Ovary (tissue), 9 donors: Measurements from ENCODE around the gene ABCC3. TPM values are rescaled to one million over a fixed set of nuclear protein-coding genes. Genes with fewer than 3 reads are reported as not detected.

Experiments
- DNase-seq, 5 donors: peaks; one replicate each; pipeline ENCODE4 v3.0.0-alpha.2; 2019 to 2020
- H3K27ac ChIP-seq, 2 donors: fragments of 200-600 bp; one replicate each; pipeline versions ENCODE4 v1.5.1 to v1.8.0; 2019 to 2022
- H3K27me3 ChIP-seq: fragments of 200-600 bp; one replicate; pipeline ENCODE4 v1.8.0; 2022
- H3K36me3 ChIP-seq: fragments of 200-600 bp; sonication (generic); one replicate; pipeline ENCODE4 v1.5.1; 2019
- H3K4me1 ChIP-seq: one replicate; pipeline ENCODE4 v1.8.1; 2013; ENCODE audit warnings: mild to moderate bottlenecking, moderate library complexity; ENCODE audit not compliant: insufficient read depth
- H3K4me3 ChIP-seq: fragments of 200-600 bp; sonication (generic); one replicate; pipeline ENCODE4 v1.5.1; 2017
- H3K9me3 ChIP-seq, 2 donors: fragments of 200-600 bp in 1 of 2; sonication (generic) in 1 of 2; one replicate each; pipeline versions ENCODE4 v1.5.1 to v1.8.1; 2013 to 2019; ENCODE audit warnings: mild to moderate bottlenecking in 1 of 2, moderate library complexity in 1 of 2
- EP300 ChIP-seq: sonication (generic); formaldehyde crosslinking; IDR thresholded peaks from one replicate; pipeline ENCODE4 v1.6.1; 2017; ENCODE audit warnings: antibody characterized with exemption
- POLR2A ChIP-seq: fragments of 450-650 bp; IDR thresholded peaks from one replicate; pipeline ENCODE4 v1.6.1; 2017; ENCODE audit warnings: antibody characterized with exemption, mild to moderate bottlenecking, moderate library complexity
- whole genome bisulfite sequencing, 3 donors: extraction: QIAGEN DNeasy Blood & Tissue Kit in 1 of 3; methylation state at CpG; one replicate each; pipeline versions ENCODE4 v1.1.5 to v1.1.7; 2013 to 2017; 5-methylcytosine and 5-hydroxymethylcytosine counted together
- intact Hi-C, 4 donors: fragments of 100-400 bp; cut with DNase I; formaldehyde crosslinking; loops; one replicate each; pipeline versions ENCODE4 v1.11.0 to v1.15.1; 2022 to 2023
- polyA plus RNA-seq, 2 donors: library from polyadenylated mRNA; stranded (reverse); fragments of 200-250 nt in 1 of 2; fragments of 350-450 nt in 1 of 2; fragmentation: Illumina TruSeq in 1 of 2; extraction: RNeasy Lipid Tissue Mini Kit (QIAGEN cat#74804) in 1 of 2; gene quantifications; one replicate each; pipeline ENCODE4 v1.2.3, GENCODE V29; 2013 to 2014
- total RNA-seq, 7 donors: library from RNA; depleted of rRNA in 2 of 7; stranded (reverse); fragments of >200 nt in 2 of 7; fragmentation: NEBNext Ultra II Directional in 3 of 7; extraction: Animal tissue kit (Norgen Biotek cat#: 25700) in 3 of 7; gene quantifications; one replicate each; pipeline versions ENCODE4 v1.1.0 to v1.2.4, GENCODE V29; 2016 to 2023
- TF ChIP-seq, protein P1 (sequence below), 3 donors: fragments of 450-650 bp in 2 of 3; fragments of 200-600 bp in 1 of 3; IDR thresholded peaks; one replicate each; pipeline versions ENCODE4 v1.5.1 to v1.8.0; 2016 to 2022; ENCODE audit warnings: antibody characterized with exemption in 3 of 3, mild to moderate bottlenecking in 1 of 3
- donor health status: DM: no; HTN: no; CAD: no; lungs with moderate emphysema.
- donor health status: DM: no; HTN: no; CAD: no.
- donor health status: Bipolar disorder and iron deficiency.
- donor health status: DM: yes; HTN: yes; CAD: no.
- donor health status: DM: no; HTN: no; CAD: no.
- donor health status: DM: yes; HTN: yes; CAD: no.

ABCC3 gene
- total and polyA plus RNA-seq, 9 donors = 1.4 to 14.2 (median 5.2) TPM

- WGBS, 3 donors = 47 to 58% (median 56%) methylated on average over 6 of the region's 6 CpGs
- H3K27ac ChIP-seq = no peak overlapping the region
- H3K9me3 ChIP-seq = no peaks in the 10 kb centered on the region
- no peaks in the 10 kb centered on the region for H3K27me3 ChIP-seq
- no peak for TF ChIP-seq POLR2A
- TF ChIP-seq EP300 = no peak
- no peak for DNase-seq
- H3K4me1 ChIP-seq = peaks cover 31% of the 10 kb centered on the region
- H3K36me3 ChIP-seq = no peaks in the 10 kb centered on the region
- no peak overlapping the region for H3K4me3 ChIP-seq
- intact Hi-C loops = loop anchor here in 1 of 4 donors (10.0 kb wide), 1 partner anchor 207 kb away; no protein-coding TSS in a partner anchor
Observed at GRCh38 chr17:50691550-50692447, 57.1 kb downstream of the ABCC3 start.

DNA sequence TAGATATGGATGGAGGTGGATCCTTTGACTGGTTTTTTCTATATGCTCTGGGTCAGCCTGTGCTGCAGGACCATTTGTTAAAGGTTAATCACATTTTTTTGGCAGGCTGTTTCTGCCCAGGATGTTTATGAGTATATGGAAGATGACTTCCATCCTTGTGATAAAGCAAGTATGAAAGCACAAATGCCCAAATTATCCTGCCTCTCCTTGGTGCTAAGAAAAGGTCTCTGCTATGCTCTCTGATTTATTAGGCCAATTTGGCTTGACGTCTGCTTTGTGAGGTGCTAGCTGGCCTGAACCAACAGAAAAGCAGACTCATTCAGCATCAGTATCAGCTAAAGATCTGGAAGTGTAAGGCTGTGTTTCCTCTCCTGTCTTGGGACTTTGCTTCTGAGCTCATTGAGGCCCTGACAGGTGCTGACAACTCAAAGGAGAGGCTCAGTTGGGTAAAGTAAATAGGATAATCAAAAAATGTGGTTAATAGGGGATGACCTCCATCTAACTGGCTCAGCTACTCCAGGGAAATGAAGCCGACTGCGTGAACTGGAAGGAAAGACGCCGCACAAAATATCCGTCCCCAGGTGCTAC is 57.9 kb downstream of the ABCC3 start:
- Histone ChIP-seq H3K9me3 (no peaks in the 10 kb centered on the region), H3K27me3 (no peaks in the 10 kb centered on the region), H3K36me3 (no peaks in the 10 kb centered on the region), H3K4me3 (no peak overlapping the region), H3K27ac (no peak overlapping the region), H3K4me1 (peaks cover 27% of the 10 kb centered on the region)
- intact Hi-C loops = loop anchor here in 1 of 4 donors (10.0 kb wide), 1 partner anchor 208 kb away; no protein-coding TSS in a partner anchor
- 61 to 69% (median 68%) methylated on average over 6 of the region's 6 CpGs for WGBS, 3 donors
- TF ChIP-seq, protein P1, sequence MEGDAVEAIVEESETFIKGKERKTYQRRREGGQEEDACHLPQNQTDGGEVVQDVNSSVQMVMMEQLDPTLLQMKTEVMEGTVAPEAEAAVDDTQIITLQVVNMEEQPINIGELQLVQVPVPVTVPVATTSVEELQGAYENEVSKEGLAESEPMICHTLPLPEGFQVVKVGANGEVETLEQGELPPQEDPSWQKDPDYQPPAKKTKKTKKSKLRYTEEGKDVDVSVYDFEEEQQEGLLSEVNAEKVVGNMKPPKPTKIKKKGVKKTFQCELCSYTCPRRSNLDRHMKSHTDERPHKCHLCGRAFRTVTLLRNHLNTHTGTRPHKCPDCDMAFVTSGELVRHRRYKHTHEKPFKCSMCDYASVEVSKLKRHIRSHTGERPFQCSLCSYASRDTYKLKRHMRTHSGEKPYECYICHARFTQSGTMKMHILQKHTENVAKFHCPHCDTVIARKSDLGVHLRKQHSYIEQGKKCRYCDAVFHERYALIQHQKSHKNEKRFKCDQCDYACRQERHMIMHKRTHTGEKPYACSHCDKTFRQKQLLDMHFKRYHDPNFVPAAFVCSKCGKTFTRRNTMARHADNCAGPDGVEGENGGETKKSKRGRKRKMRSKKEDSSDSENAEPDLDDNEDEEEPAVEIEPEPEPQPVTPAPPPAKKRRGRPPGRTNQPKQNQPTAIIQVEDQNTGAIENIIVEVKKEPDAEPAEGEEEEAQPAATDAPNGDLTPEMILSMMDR (IDR thresholded peaks at IDR 0.05) = no peak
- no peak for TF ChIP-seq POLR2A
- no peak for TF ChIP-seq EP300
- DNase-seq = no peak

GRCh38 chr17:50693036-50693682 is 58.5 kb downstream of the ABCC3 start:
- TF ChIP-seq, protein P1 (IDR thresholded peaks at IDR 0.05) = no peak
- TF ChIP-seq EP300 = no peak
- no peak for TF ChIP-seq POLR2A
- WGBS, 3 donors = 42 to 62% (median 48%) methylated on average over 5 of the region's 5 CpGs
- Histone ChIP-seq H3K4me1 (peaks cover 24% of the 10 kb centered on the region), H3K36me3 (no peaks in the 10 kb centered on the region), H3K9me3 (no peaks in the 10 kb centered on the region), H3K27ac (no peak overlapping the region), H3K27me3 (no peaks in the 10 kb centered on the region), H3K4me3 (no peak overlapping the region)
- no peak for DNase-seq
- intact Hi-C loops = loop anchor here in 1 of 4 donors (10.0 kb wide), 1 partner anchor 208 kb away; no protein-coding TSS in a partner anchor

GRCh38 chr17:50696365-50696879 is 61.7 kb downstream of the ABCC3 start:
- H3K36me3 ChIP-seq = no peaks in the 10 kb centered on the region
- H3K4me1 ChIP-seq = peaks cover 11% of the 10 kb centered on the region
- TF ChIP-seq, protein P1 (IDR thresholded peaks at IDR 0.05) = no peak
- no peak for TF ChIP-seq POLR2A
- TF ChIP-seq EP300 = no peak
- 86 to 90% (median 88%) methylated on average over 3 of the region's 3 CpGs for WGBS, 3 donors
- no peak for DNase-seq
- no peaks in the 10 kb centered on the region for H3K27me3 ChIP-seq
- intact Hi-C loops = loop anchor here (5.0 to 10.0 kb wide), 3 partner anchors 144 to 212 kb away; partner anchors contain the start of gene SPATA20 (in 2 of the 4)
- H3K4me3 ChIP-seq = no peak overlapping the region
- no peaks in the 10 kb centered on the region for H3K9me3 ChIP-seq
- no peak overlapping the region for H3K27ac ChIP-seq
